ENCODE measurements around the gene VSIR.

The VSIR gene

DNA sequence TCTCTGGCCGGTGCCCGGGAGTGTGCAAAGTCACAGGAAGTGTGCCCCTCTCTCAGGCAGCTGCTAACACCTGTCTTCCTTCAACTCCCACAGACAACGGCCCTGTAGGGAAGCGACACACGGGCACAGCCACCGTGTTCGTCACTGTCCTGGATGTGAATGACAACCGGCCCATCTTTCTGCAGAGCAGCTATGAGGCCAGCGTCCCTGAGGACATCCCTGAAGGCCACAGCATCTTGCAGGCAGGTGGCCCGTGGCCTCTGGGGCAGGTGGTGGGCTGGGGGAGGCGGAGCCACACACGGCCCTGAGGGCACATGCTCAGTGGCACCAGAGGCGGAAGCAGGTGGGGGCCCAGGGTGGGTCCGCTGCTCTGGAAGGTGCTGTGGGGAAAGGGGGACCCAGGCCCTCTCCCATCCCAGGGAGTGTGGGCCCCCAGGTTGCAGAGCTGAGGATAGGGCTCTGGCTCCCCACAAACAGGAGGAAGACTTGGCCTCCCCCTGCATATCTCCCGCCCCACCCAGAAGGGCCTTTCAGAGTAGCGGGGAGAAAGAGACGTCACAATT, 60.7 kb downstream of the VSIR start:
- no peak for DNase-seq (ENCODE audit: low spot score)

DNA sequence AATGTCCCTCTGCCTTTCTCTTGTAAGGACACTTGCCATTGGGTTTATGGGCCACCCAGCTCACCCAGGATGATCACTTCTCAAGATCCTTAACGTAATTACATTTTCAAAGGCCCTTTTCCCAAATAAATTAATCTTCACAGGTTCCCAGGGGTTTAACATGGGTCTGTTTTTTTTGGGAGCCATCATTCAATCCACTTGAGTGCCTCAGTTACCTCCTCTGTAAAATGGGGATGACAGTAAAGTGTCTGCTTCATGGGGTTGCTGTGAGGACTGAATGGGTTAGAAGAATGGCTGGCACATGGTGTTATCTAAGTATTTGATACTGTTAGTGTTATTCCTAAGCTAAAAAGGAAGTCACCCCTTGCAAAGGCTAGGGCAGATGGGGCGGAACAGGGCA, 61.1 kb downstream of the VSIR start:
- DNase-seq (ENCODE audit: low spot score): no peak

DNA sequence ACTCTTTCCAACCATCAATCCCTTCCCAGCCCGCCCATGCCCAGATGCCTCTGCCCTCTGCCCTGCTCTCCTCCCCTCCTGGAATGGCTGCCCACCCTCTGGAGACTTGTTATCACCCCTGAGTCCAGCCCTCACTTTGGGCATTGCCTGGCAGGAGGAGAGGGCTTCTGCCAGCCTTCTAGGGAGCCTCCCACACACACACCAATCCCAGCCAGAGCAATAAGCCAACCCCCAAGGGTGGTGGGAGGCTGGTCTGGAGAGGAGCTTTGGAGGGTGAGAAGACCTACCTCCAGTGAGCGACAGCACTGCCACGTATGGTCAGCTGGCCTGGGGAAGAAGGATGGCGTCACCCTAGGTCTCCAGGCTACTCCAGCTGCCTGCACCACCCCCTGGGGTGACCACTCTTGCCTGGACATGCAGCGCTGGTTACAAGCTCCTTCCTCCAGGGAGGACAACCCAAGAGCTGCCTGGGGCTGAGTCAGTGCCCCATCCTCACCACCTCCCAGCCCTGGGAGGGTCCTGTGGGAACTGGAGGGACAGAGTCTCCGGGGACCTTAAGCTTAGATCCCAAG, 62.2 kb downstream of the VSIR start:
- DNase-seq (ENCODE audit: low spot score): no peak

DNA sequence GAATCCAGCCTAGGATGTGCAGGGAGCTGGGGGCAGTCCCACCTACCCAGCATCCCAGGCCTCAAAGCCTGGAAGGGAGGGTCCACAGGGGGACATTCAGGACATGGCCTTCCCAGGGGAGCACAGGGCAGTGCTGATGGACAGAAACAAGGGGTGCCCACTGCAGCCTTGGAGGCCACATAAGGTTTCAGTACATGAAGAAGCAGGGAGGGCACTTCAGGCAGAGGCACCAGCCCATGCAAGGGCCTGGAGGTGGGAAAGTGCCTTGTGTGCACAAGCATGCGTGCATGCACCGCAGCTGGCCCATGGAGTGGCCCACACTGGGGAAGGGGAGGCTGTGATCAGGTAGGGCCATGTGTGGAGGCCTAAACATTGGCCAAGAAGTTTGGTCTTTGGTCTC, 62.8 kb downstream of the VSIR start:
- DNase-seq (ENCODE audit: low spot score): no peak

DNA sequence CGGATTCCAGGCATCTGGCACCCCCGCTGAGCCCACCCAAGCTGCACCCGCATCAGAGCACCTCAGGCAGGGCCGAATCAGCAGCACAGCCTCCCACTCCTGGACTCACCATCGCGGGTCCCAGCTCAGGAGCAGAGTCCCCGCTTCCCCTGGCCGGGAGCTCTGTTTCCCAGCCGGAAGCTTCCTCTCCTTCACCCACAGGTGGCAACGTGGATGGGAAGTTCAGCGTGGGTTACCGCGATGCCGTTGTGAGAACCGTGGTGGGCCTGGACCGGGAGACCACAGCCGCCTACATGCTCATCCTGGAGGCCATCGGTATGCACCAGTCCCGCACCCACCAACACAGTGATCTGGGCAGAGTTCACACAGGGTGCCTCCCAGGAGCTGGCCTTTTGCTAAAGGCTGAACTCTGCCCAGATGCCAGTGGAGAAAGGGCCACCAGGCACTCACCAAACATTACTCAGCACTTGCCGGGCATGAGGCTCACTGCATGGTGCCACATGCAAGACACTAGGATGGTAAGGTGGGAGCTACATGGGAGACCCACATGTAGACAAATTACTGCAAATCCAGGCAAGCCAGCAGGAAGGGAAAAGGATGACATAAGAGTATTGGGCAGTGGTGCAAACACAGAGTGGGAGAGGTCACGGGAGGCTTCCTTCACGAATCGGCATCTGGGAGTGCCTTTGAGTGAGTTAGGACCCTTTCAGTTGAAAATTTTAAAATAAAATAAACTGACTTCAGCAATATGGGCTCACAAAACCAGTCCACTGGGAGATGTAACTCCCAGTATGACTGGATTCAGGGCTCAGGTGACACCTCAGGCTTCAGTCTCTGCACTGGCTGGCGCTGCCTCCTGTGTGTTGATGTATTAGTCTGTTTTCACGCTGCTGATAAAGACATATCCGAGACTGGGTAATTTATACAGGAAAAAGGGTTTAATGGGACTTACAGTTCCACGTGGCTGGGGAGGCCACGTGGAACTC, 64.1 kb downstream of the VSIR start:
- no peak for DNase-seq (ENCODE audit: low spot score)

DNA sequence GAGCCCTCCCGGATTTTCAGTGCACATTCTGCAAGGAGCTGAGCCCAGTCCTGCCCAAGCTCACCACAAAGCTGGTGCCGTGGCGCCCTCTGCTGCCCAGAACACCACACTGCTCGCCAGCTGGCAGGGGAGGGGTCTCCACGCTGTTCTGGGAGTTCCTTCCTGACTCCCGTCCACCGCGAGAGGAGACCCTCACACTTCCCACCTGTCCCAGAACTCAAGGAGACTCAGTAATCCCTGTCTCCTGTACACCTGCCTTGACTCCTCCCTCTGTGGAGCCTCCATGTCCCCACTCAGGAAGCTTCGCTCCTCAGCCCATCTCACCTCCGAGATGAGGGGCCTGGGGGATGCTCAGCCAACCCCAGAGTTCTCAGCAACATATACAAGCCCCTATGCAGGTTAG, 65.0 kb downstream of the VSIR start:
- DNase-seq (ENCODE audit: low spot score): no peak

DNA sequence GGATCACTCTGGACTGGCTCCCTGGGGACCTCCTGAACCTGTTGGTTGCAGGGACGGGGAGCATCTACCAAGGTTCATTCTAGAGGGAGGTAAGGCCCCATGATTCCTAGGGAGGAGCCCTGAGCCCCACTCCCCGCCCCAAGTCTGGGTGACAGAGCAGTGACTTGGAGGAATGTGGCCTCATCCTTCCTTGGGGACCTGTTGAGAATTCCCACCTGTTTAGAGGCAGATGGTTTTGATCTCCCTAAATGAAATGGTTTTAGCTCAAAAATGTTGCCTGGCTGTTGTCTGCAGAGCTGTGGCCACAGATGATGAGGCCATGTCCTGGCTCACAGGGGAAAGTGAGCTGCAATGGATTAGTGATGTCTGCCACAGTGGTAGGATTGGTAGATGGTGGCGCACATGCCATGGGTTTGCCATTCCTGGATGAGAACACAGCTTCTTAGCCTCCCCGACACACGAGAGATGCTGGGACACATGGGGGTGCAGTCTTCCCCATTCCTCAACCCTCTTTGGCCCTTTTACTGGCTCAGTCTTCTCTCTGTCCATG, 66.0 kb downstream of the VSIR start:
- DNase-seq (ENCODE audit: low spot score): no peak

DNA sequence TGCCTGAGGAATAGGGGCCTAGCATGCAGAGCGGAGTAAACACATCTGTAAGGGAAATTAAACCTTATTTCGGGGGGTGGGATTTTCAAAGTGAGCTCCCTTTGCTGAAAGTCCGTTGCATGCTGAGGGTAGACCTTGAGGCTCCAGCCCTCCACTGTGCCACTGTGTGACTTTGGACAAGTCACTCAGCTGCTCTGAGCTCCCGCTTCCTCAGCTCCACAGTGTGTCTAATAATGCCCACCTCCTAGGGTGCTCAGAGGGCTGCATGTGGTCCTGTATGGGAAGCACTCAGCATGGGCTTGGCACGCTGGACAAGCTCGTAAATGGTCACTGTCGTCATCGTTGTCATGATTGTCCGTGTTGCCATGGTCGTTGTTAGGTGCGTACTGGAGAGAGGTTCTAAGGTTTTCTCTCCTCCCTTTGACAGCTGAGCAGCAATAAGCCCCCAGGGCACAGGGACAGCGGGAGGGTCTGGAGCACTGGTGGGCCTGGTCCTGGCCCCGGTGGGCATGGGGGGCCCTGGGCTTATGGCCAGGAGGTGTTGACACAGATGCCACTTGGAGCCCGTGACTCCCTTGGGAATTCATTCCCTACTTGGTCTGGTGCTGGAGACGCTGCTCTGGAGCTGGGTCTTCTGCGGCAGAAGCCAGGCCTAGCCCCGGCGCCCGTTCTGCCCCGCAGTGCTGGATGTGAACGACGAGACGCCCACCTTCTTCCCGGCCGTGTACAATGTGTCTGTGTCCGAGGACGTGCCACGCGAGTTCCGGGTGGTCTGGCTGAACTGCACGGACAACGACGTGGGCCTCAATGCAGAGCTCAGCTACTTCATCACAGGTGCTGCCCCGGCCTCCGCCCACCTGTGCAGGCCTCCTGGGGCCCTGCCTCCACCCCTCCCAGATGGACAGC, 66.9 kb downstream of the VSIR start:
- no peak for DNase-seq (ENCODE audit: low spot score)

DNA sequence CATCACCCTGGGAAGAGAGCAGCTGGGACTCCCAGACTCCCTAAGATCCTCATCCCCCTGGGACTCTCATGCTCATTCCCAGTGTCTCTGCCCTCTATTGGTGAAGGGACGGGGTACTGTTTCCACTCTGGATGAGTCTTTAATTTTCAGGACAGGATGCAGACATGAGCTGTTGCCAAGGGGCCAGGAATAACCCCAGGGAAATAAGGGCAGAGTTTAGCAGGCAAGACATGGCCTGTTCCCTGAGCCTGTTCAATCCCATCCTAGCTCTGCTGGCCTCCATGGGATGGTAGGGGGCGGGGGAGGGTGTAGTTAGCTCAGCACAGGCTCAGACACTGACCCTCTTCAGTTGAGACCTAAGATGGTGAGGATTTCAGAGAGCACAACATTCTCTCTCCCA, 67.7 kb downstream of the VSIR start:
- no peak for DNase-seq (ENCODE audit: low spot score)

DNA sequence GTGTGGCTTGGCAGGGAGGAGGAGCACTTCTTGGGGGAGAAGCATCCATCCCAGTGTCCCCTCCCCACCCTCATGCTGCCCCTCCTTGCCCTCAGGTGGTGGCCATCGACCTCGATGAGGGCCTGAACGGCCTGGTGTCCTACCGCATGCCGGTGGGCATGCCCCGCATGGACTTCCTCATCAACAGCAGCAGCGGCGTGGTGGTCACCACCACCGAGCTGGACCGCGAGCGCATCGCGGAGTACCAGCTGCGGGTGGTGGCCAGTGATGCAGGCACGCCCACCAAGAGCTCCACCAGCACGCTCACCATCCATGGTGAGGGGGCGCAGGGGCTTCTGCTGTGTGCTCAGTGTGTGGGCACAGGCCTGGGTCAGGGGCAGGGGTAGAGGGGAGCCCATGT, 68.5 kb downstream of the VSIR start:
- DNase-seq (ENCODE audit: low spot score): no peak

DNA sequence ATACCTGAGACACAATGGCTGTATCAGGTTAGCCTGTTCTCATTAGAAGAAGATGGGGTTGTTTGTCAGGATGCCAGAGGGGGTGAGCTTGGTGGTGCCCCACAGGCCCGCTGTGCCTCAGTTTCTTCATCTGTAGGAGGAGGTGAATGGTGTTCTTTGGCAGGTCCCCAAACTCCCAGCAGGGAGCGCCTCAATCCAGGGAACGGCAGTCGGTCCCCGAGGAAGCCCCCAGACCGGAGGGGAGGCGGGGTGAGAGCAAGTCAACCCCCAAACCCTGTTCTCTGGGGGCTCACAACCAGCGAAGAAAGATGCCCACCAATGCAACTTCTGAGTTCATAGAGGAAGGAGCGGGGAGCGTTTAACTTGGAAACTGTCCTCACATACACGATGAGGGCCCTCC, 69.7 kb downstream of the VSIR start:
- no peak for DNase-seq (ENCODE audit: low spot score)

DNA sequence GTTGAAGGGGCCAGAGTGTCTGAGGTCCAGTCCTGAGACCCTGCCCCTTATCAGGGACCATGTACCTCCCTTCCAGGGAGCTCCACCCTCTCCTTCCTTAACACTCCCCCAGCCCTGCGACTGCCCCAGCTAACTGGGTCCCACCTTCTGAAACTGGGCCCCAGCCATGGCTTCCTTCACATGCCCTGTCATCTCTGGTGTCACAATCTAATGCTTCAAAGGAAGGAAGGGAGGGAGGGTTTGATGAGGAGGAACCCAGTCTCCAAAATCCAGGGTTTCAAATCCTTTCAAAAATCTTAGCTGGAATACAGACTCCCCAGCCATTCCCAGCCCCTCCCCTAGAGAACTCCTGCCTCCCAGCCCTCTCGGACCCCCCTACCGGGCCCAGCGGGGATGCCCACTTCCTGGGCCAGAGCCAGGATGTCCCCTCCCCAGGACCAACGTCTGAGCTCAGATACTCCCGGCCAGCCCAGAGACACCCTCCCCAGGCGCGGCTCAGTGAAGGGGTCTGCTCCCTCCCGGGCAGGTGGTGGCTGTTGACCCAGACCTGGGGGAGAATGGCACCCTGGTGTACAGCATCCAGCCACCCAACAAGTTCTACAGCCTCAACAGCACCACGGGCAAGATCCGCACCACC, 71.7 kb downstream of the VSIR start:
- no peak for DNase-seq (ENCODE audit: low spot score)

DNA sequence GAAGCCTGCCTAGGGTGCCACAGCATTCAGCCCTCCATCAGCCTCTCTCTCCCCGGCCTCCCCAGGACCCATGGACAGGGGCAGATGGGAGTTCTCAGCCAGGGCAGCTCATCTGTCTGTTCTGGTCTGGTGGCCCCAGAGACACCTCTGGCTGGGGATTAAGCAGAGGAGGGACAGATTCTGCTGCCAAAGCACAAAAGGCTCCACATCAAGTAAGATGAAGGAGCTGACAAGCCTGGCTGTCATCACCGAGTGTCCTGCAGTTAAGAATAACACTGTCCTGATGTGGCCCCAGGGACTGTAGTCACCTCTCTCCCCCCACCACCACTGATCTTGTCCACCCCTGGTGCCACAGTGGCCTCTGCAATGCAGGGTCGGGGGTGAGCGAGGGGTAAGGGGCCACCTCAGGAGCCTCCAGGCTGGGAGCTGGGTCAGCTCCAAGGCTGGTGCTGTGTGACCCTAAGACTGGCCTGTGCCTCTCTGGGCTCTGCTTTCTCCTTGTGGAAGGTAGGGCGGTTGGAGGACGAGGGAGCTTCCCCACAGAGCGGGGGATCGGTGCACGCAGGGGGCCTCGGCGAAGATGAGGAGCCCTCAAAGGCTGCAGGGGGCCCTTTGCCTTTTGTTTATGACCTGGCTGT, 72.5 kb downstream of the VSIR start:
- no peak for DNase-seq (ENCODE audit: low spot score)

DNA sequence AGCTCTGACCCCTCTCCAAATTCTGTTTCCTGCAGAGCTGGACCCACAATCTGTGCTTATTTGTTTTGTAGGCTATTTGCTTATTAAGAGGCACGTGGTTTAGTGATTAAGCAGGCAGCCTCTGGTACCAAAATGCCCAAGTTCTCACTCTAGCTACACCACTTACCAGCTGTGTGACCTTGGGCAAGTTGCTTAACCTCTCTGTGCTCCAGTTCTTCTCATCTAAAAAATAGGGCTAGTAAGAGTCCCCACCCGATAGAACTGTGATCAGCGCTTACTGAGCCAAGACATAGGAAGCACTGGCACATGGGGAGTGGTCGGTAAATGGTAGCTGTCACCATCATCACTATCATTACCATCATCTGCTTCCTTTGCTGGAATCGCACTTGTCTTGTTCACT, 74.6 kb downstream of the VSIR start:
- DNase-seq (ENCODE audit: low spot score): no peak

DNA sequence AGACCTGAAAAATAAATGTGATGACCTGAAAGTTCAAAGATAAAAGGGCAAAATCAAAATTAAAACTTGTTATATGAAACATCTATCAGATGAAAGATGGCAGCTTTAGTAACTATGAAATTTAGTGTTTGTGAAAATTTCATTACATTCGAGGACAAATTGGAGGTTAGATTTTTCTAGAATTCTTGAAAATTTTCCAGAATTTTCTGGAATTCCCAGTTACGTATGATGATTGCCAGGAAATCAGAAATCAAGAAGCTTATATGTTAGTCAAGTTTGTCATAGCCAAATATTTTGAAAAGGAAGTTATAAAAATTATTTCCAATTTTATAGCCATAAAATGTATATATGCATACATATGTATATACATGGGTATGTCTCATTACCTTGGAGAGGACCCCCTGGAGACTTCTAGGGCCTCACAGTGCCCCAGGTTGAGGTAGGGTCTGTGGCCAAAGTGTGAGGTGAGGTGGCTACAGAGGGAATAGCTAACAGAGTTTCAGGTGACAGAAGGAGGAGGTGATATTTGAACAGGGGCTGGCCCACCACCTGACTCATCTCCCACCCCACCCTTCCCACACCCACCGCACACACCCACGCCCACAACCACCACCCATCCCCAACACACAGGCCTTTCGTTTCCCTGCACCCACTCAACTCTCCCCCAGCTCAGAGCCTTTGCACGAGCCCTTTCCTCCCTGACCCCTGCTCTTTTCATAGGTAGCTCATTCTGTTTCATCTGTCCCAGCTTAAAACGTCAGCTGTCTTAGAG, 75.2 kb downstream of the VSIR start:
- DNase-seq (ENCODE audit: low spot score): no peak
